Mesendoderm (in vitro differentiated cells): ENCODE measurements around the gene WNK2.

ENCODE experiments used
- DNase-seq: peaks from one replicate; pipeline ENCODE4 v3.0.0; 2013
- H2AK5ac ChIP-seq: 2 replicates; pipeline ENCODE4 v1.6.1; 2013; ENCODE audit warnings: low read length, inconsistent platforms
- H2BK120ac ChIP-seq: 2 replicates; pipeline ENCODE4 v1.6.1; 2013; ENCODE audit warnings: low read depth, mild to moderate bottlenecking, low read length, moderate library complexity, mixed read lengths
- H2BK15ac ChIP-seq: replicated peaks from 2 replicates; pipeline ENCODE4 v1.6.1; 2013; ENCODE audit warnings: low read depth, mild to moderate bottlenecking, moderate library complexity
- H2BK5ac ChIP-seq: 2 replicates; pipeline ENCODE4 v1.6.1; 2013; ENCODE audit warnings: low read length, inconsistent platforms
- H3K18ac ChIP-seq: 2 replicates; pipeline ENCODE4 v1.6.1; 2013; ENCODE audit warnings: mild to moderate bottlenecking, low read length, mixed read lengths
- H3K23ac ChIP-seq: one replicate; pipeline ENCODE4 v1.6.1; 2013; ENCODE audit warnings: low read length
- H3K27ac ChIP-seq: 2 replicates; pipeline ENCODE4 v1.5.1; 2013; ENCODE audit warnings: low read depth, mild to moderate bottlenecking, inconsistent platforms, low read length, moderate library complexity
- H3K27me3 ChIP-seq: 2 replicates; pipeline ENCODE4 v1.6.1; 2013; ENCODE audit warnings: low read length, control low read depth, mild to moderate bottlenecking, inconsistent platforms; ENCODE audit not compliant: insufficient read depth, poor library complexity
- H3K36me3 ChIP-seq: 2 replicates; pipeline ENCODE4 v1.6.1; 2013; ENCODE audit warnings: low read length, inconsistent platforms; ENCODE audit not compliant: control insufficient read depth, insufficient read depth
- H3K4ac ChIP-seq: one replicate; pipeline ENCODE4 v1.6.1; 2013; ENCODE audit warnings: low read depth, mild to moderate bottlenecking, low read length, moderate library complexity
- H3K4me1 ChIP-seq: 2 replicates; pipeline ENCODE4 v1.6.1; 2013; ENCODE audit warnings: low read depth, low read length, inconsistent platforms; ENCODE audit not compliant: control insufficient read depth
- H3K4me2 ChIP-seq: 2 replicates; pipeline ENCODE4 v1.6.1; 2013; ENCODE audit warnings: low read length
- H3K4me3 ChIP-seq: 2 replicates; pipeline ENCODE4 v1.5.1; 2013; ENCODE audit warnings: mild to moderate bottlenecking, low read length
- H3K56ac ChIP-seq: one replicate; pipeline ENCODE4 v1.6.1; 2013; ENCODE audit warnings: low read length
- H3K79me1 ChIP-seq: 2 replicates; pipeline ENCODE4 v1.6.1; 2013; ENCODE audit warnings: low read length, inconsistent platforms
- H3K79me2 ChIP-seq: 2 replicates; pipeline ENCODE4 v1.6.1; 2013; ENCODE audit warnings: mild to moderate bottlenecking, low read length; ENCODE audit not compliant: control insufficient read depth, insufficient read depth
- H3K9ac ChIP-seq: 2 replicates; pipeline ENCODE4 v1.6.1; 2013; ENCODE audit warnings: low read length, inconsistent platforms
- H4K5ac ChIP-seq: one replicate; pipeline ENCODE4 v1.6.1; 2013; ENCODE audit warnings: low read length
- H4K8ac ChIP-seq: one replicate; pipeline ENCODE4 v1.6.1; 2013; ENCODE audit warnings: low read depth, mild to moderate bottlenecking, control low read depth, low read length, moderate library complexity
- WGBS: extraction: QIAGEN DNeasy Blood & Tissue Kit; methylation state at CpG from one replicate; pipeline ENCODE4 v1.1.7; 2013; ENCODE audit warnings: low lambda C conversion rate, missing lambda C conversion rate; ENCODE audit not compliant: insufficient coverage; ENCODE audit errors: extremely low coverage; 5-methylcytosine and 5-hydroxymethylcytosine counted together

The WNK2 gene

GRCh38 chr9:93198117-93198837 lies 14.3 kb downstream of the WNK2 start:
- no peak overlapping the region for H3K4ac ChIP-seq
- H2BK5ac ChIP-seq, result no peak overlapping the region
- no peak for DNase-seq
- H3K79me1 ChIP-seq, result peaks cover 2% of the 10 kb centered on the region
- no peak overlapping the region for H3K27ac ChIP-seq
- H3K79me2 ChIP-seq, result no peaks in the 10 kb centered on the region
- H2BK15ac ChIP-seq, result no peak overlapping the region
- H3K23ac ChIP-seq, result no peak overlapping the region
- peaks cover 3% of the 10 kb centered on the region for H3K4me1 ChIP-seq
- no peak overlapping the region for H3K9ac ChIP-seq
- no CpG with 5 or more reads among the region's 10 CpGs for whole genome bisulfite sequencing
- H3K18ac ChIP-seq, result no peak overlapping the region
- no peak overlapping the region for H4K5ac ChIP-seq
- H3K4me2 ChIP-seq, result no peak overlapping the region
- no peak overlapping the region for H2BK120ac ChIP-seq
- H2AK5ac ChIP-seq, result no peak overlapping the region
- H3K36me3 ChIP-seq, result no peaks in the 10 kb centered on the region
- H3K56ac ChIP-seq, result no peak overlapping the region
- H4K8ac ChIP-seq, result no peak overlapping the region
- H3K27me3 ChIP-seq, result no peaks in the 10 kb centered on the region
- no peak overlapping the region for H3K4me3 ChIP-seq

GRCh38 chr9:93198838-93199625 lies 15.1 kb downstream of the WNK2 start:
- Histone ChIP-seq H3K56ac (no peak overlapping the region), H4K8ac (no peak overlapping the region), H2AK5ac (no peak overlapping the region), H3K18ac (no peak overlapping the region), H3K79me1 (peaks cover 2% of the 10 kb centered on the region), H2BK5ac (no peak overlapping the region), H3K27me3 (no peaks in the 10 kb centered on the region), H4K5ac (no peak overlapping the region), H3K9ac (no peak overlapping the region), H3K79me2 (no peaks in the 10 kb centered on the region), H3K4me3 (no peak overlapping the region), H3K27ac (no peak overlapping the region), H3K4me2 (no peak overlapping the region), H2BK120ac (no peak overlapping the region), H3K4me1 (peaks cover 3% of the 10 kb centered on the region), H3K23ac (no peak overlapping the region), H3K4ac (no peak overlapping the region), H2BK15ac (no peak overlapping the region), H3K36me3 (no peaks in the 10 kb centered on the region)
- no CpG with 5 or more reads among the region's 16 CpGs for WGBS
- DNase-seq, result no peak

DNA sequence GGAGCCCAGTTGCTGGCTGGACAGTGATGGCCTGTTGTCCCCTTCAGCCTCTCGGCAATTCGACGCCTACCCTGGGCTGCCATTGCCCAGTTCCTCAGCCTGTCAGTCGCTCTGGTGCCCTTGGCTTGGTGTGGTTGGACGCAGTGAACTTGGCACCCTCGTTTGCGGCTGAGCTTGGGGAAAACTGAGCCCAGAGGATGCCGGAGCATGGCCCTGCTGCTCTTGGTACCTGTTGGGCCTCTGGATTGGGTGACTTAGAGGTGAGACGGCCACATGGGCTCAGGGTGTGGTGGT lies 16.5 kb downstream of the WNK2 start:
- Histone ChIP-seq H3K4me1 (peaks cover 3% of the 10 kb centered on the region), H3K9ac (no peak overlapping the region), H3K27me3 (no peaks in the 10 kb centered on the region), H3K4me2 (no peak overlapping the region), H2AK5ac (no peak overlapping the region), H2BK5ac (no peak overlapping the region), H4K8ac (no peak overlapping the region), H2BK15ac (no peak overlapping the region), H3K36me3 (no peaks in the 10 kb centered on the region), H3K79me1 (peaks cover 2% of the 10 kb centered on the region), H2BK120ac (no peak overlapping the region), H4K5ac (no peak overlapping the region), H3K56ac (no peak overlapping the region), H3K27ac (no peak overlapping the region), H3K18ac (no peak overlapping the region), H3K23ac (no peak overlapping the region), H3K4ac (no peak overlapping the region), H3K79me2 (no peaks in the 10 kb centered on the region), H3K4me3 (no peak overlapping the region)
- no CpG with 5 or more reads among the region's 9 CpGs for WGBS
- DNase-seq, result no peak

DNA sequence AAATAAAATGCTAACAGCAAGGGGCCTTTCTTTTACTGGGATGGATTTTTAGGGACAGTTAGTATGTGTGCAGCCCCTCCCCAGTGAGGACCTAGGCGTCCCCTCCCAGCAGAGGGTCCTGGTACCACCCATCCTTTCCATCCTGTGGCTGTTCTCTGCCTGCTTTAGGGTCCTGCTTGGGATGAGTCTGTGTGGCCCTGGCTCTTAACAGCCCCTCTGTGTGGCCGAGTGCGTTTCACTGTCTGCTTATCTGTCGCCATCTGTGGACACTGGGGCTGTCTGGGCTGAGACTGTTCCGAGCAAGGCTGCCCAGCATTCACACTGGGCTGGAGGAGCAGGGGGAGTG lies 17.0 kb downstream of the WNK2 start:
- H2BK120ac ChIP-seq, result no peak overlapping the region
- H2BK5ac ChIP-seq, result no peak overlapping the region
- no peak overlapping the region for H4K5ac ChIP-seq
- H3K79me2 ChIP-seq, result no peaks in the 10 kb centered on the region
- H3K36me3 ChIP-seq, result no peaks in the 10 kb centered on the region
- H3K56ac ChIP-seq, result peak overlapping the region; percentile 31
- H3K9ac ChIP-seq, result peak overlapping the region; percentile 14
- no peak overlapping the region for H3K23ac ChIP-seq
- WGBS, result no CpG with 5 or more reads among the region's 5 CpGs
- no peak overlapping the region for H3K18ac ChIP-seq
- H3K4me2 ChIP-seq, result no peak overlapping the region
- no peak overlapping the region for H2AK5ac ChIP-seq
- H3K4me1 ChIP-seq, result peaks cover 3% of the 10 kb centered on the region
- no peak overlapping the region for H3K27ac ChIP-seq
- H2BK15ac ChIP-seq, result no peak overlapping the region
- no peak overlapping the region for H4K8ac ChIP-seq
- H3K79me1 ChIP-seq, result peaks cover 2% of the 10 kb centered on the region
- H3K4me3 ChIP-seq, result no peak overlapping the region
- H3K27me3 ChIP-seq, result no peaks in the 10 kb centered on the region
- H3K4ac ChIP-seq, result no peak overlapping the region
- DNase-seq, result peak; percentile 64

DNA sequence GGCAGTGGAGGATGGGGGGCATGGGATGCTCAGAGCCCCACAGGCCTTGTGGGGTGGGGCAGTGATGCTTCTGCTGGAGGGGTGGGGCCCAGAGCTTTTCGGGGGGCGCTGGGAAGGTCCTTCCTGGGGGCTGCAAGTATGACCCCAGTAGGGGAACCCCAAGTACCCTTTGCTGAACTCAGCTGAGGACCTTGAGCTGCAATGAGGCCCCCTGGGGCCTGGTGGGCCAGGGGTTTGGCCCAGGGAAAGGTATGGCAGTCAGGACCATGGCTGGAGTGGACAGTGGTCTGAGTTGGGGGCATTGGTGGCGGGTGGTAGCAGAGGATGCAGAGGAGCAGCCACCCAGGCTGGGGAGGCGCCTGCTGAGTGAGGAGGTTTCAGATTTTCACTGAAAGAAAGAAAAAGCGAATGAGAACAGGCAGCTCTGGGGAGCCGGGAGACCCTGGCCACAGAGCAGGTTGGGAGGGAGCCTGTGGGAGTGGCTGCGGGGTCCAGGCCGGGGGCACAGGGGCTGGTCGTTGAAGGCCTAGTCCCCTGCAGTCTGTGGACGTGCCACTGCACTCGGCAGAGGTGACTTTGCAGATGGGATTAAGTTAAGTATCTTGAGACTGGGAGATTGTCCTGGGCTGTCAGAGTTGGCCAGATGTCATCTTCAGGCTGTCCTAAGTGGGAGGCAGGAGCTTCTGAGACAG lies 19.2 kb downstream of the WNK2 start:
- no peak overlapping the region for H4K8ac ChIP-seq
- no peaks in the 10 kb centered on the region for H3K79me1 ChIP-seq
- H2BK120ac ChIP-seq, result no peak overlapping the region
- H2AK5ac ChIP-seq, result no peak overlapping the region
- H3K79me2 ChIP-seq, result no peaks in the 10 kb centered on the region
- no peak for DNase-seq
- no peak overlapping the region for H3K9ac ChIP-seq
- no peak overlapping the region for H3K56ac ChIP-seq
- H2BK5ac ChIP-seq, result no peak overlapping the region
- no peaks in the 10 kb centered on the region for H3K27me3 ChIP-seq
- no peak overlapping the region for H4K5ac ChIP-seq
- H3K4me2 ChIP-seq, result no peak overlapping the region
- no peak overlapping the region for H2BK15ac ChIP-seq
- no peak overlapping the region for H3K4me3 ChIP-seq
- H3K27ac ChIP-seq, result no peak overlapping the region
- H3K36me3 ChIP-seq, result no peaks in the 10 kb centered on the region
- peaks cover 3% of the 10 kb centered on the region for H3K4me1 ChIP-seq
- H3K23ac ChIP-seq, result no peak overlapping the region
- H3K4ac ChIP-seq, result no peak overlapping the region
- WGBS, result no CpG with 5 or more reads among the region's 11 CpGs
- no peak overlapping the region for H3K18ac ChIP-seq
